ENCODE results near the gene PTPN13. TPM values are rescaled to one million over a fixed set of nuclear protein-coding genes. Genes with fewer than 3 reads are reported as not detected.

The PTPN13 gene
- total RNA-seq, 3 donors from 2014 or later (not counting 1 experiment from before 2014, with no cell fraction given) = 0.20 to 2.4 (median 0.40) TPM

DNA sequence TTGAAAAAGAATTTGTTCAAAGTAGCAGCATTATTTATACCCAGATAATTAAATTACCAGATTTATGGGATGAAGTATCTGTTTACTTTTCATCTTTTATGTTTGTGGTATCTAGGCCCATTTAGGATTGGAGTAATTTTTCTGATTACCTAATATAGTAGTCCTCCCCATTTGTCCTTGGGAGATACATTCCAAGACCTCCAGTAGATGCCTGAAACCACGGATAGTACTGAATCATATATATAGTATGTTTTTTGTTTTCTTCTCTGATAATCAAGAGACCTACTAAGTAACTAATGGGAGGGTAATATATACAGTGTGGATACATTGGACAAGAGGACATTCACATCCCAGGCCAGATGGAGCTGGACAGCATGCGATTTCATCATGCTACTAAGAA, 30.7 kb upstream of the PTPN13 start:
- Histone ChIP-seq H3K27ac (ENCODE audit: low read length) (no peak overlapping the region), H3K36me3 (ENCODE audit: control insufficient read depth, insufficient read depth, low read length) (no peaks in the 10 kb centered on the region), H3K4me3 (ENCODE audit: low read length) (no peak overlapping the region), H3K27me3 (ENCODE audit: control insufficient read depth, insufficient read depth, low read length) (no peaks in the 10 kb centered on the region), H3K9me3 (ENCODE audit: control insufficient read depth, insufficient read depth, low read length) (no peaks in the 10 kb centered on the region), H3K4me1 (ENCODE audit: control insufficient read depth, insufficient read depth, low read length) (no peaks in the 10 kb centered on the region)
- intact Hi-C loops (cut with micrococcal nuclease) = no loop called here
- Mint-ChIP-seq H3K27ac (no peak overlapping the region), H3K4me3 (no peak overlapping the region), H3K4me1 (no peaks in the 10 kb centered on the region), H3K9me3 (peaks cover 0 to 8% of the 10 kb centered on the region in 2 donors), H3K27me3 (ENCODE audit: low read depth in 2 of 2) (no peaks in the 10 kb centered on the region), H3K36me3 (no peaks in the 10 kb centered on the region)
- ATAC-seq (no peak), DNase-seq (no peak)
- TF ChIP-seq CTCF (IDR thresholded peaks at IDR 0.05) = no peak
- 93% methylated on average over 1 of the region's 2 CpGs for WGBS (ENCODE audit: insufficient coverage)

DNA sequence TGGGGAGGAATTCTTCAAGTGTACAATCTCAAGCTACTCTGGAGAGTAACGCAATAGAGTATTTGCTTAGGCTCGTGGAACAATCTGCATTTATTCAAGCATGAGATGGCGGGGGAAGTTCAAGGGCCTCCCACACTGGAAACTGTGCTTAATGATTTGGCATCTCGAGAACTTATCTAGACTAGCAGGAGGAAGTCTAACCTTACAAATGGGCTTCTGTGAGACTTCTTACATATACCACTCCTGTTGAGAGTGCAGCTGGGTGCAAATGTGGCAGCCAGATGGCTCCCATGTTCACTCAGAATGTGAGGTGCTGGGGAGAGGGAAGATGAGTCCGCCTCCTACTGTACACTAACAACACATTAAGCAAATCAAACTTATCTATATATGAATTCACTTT, 29.3 kb upstream of the PTPN13 start:
- H3K36me3 ChIP-seq (ENCODE audit: control insufficient read depth, insufficient read depth, low read length) = no peaks in the 10 kb centered on the region
- H3K4me1 ChIP-seq (ENCODE audit: control insufficient read depth, insufficient read depth, low read length) = no peaks in the 10 kb centered on the region
- Mint-ChIP-seq H3K36me3 (no peaks in the 10 kb centered on the region), H3K27ac (no peak overlapping the region), H3K4me3 (no peak overlapping the region), H3K9me3 (peaks cover 2 to 8% of the 10 kb centered on the region in 2 donors), H3K27me3 (ENCODE audit: low read depth in 2 of 2) (no peaks in the 10 kb centered on the region), H3K4me1 (no peaks in the 10 kb centered on the region)
- H3K9me3 ChIP-seq (ENCODE audit: control insufficient read depth, insufficient read depth, low read length) = no peaks in the 10 kb centered on the region
- DNase-seq (no peak), ATAC-seq (no peak)
- intact Hi-C loops (cut with micrococcal nuclease) = no loop called here
- no peak overlapping the region for H3K4me3 ChIP-seq (ENCODE audit: low read length)
- no peaks in the 10 kb centered on the region for H3K27me3 ChIP-seq (ENCODE audit: control insufficient read depth, insufficient read depth, low read length)
- H3K27ac ChIP-seq (ENCODE audit: low read length) = no peak overlapping the region
- 69% methylated on average over 4 of the region's 5 CpGs for WGBS (ENCODE audit: insufficient coverage)
- no peak for TF ChIP-seq CTCF (IDR thresholded peaks at IDR 0.05)

GRCh38 chr4:86565651-86566050, 28.5 kb upstream of the PTPN13 start:
- no peak overlapping the region for H3K4me3 Mint-ChIP-seq

More at GRCh38 chr4:86565651-86566050, 28.5 kb upstream of the PTPN13 start:
- H3K27me3 ChIP-seq (ENCODE audit: control insufficient read depth, insufficient read depth, low read length) = no peaks in the 10 kb centered on the region
- no peaks in the 10 kb centered on the region for H3K36me3 ChIP-seq (ENCODE audit: control insufficient read depth, insufficient read depth, low read length)
- intact Hi-C loops (cut with micrococcal nuclease) = no loop called here
- no peaks in the 10 kb centered on the region for H3K4me1 Mint-ChIP-seq
- H3K27me3 Mint-ChIP-seq (ENCODE audit: low read depth in 2 of 2) = no peaks in the 10 kb centered on the region
- H3K4me1 ChIP-seq (ENCODE audit: control insufficient read depth, insufficient read depth, low read length) = no peaks in the 10 kb centered on the region
- H3K4me3 ChIP-seq (ENCODE audit: low read length) = no peak overlapping the region
- DNase-seq = no peak
- 32% methylated on average over 2 of the region's 2 CpGs for WGBS (ENCODE audit: insufficient coverage)
- ATAC-seq = no peak
- no peak overlapping the region for H3K27ac ChIP-seq (ENCODE audit: low read length)
- no peak overlapping the region for H3K27ac Mint-ChIP-seq
- H3K9me3 Mint-ChIP-seq = peaks cover 2 to 8% of the 10 kb centered on the region in 2 donors
- no peaks in the 10 kb centered on the region for H3K36me3 Mint-ChIP-seq
- H3K9me3 ChIP-seq (ENCODE audit: control insufficient read depth, insufficient read depth, low read length) = no peaks in the 10 kb centered on the region
- no peak for TF ChIP-seq CTCF (IDR thresholded peaks at IDR 0.05)

Measured in natural killer cell (primary cell).